Uterus (tissue), 2 donors: ENCODE results near the gene MUC5AC.

Experiments
- CTCF ChIP-seq, 4 experiments: fragments of 200-600 bp in 2 of 4; fragments of 450-650 bp in 2 of 4; sonication (generic) in 2 of 4; IDR thresholded peaks; one replicate each; pipeline ENCODE4 v1.5.1; 2016 to 2019; ENCODE audit warnings: antibody characterized with exemption in 4 of 4, mild to moderate bottlenecking in 2 of 4, moderate library complexity in 1 of 4
- POLR2A ChIP-seq, 2 donors: fragments of 450-650 bp; IDR thresholded peaks; one replicate each; pipeline ENCODE4 v1.6.1; 2016; ENCODE audit warnings: antibody characterized with exemption in 2 of 2, mild to moderate bottlenecking in 1 of 2, moderate library complexity in 1 of 2

GRCh38 chr11:1171223-1171984 lies 13.7 kb downstream of the MUC5AC start:
- TF ChIP-seq CTCF (IDR thresholded peaks at IDR 0.05) (no peak), POLR2A (IDR thresholded peaks at IDR 0.05) (no peak)
